Measurements from ENCODE around the gene KDM6B.

Gene KDM6B

GRCh38 chr17:7841915-7842379, 7.9 kb downstream of the KDM6B start (continued):
- TF ChIP-seq ZNF214 (tag by site-specific recombination; IDR thresholded peaks at IDR 0.05; ENCODE audit: borderline replicate concordance) (no peak), PRDM1 (tag by site-specific recombination; IDR thresholded peaks at IDR 0.05) (no peak), ZNF518A (tag by site-specific recombination; conservative IDR thresholded peaks at IDR 0.05; ENCODE audit: low read depth) (no peak), ZNF37A (tag by site-specific recombination; IDR thresholded peaks at IDR 0.05) (no peak), REST (tag by site-specific recombination; IDR thresholded peaks at IDR 0.05) (no peak), ZNF350 (tag by site-specific recombination; IDR thresholded peaks at IDR 0.05) (no peak), MZF1 (tag by site-specific recombination; IDR thresholded peaks at IDR 0.05; ENCODE audit: borderline replicate concordance) (no peak), ZNF548 (tag by site-specific recombination; IDR thresholded peaks at IDR 0.05) (no peak), ZSCAN16 (tag by site-specific recombination; IDR thresholded peaks at IDR 0.05) (no peak), ZNF211 (tag by site-specific recombination; IDR thresholded peaks at IDR 0.05; ENCODE audit: low read depth) (no peak), EGR2 (tag by site-specific recombination; IDR thresholded peaks at IDR 0.05; ENCODE audit: low read depth) (peak; percentile 26; the same call in 1 of the 2 replicates), ZNF16 (tag by site-specific recombination; IDR thresholded peaks at IDR 0.05; ENCODE audit: low read depth) (no peak), ZNF221 (tag by site-specific recombination; IDR thresholded peaks at IDR 0.05; ENCODE audit: borderline replicate concordance) (no peak), ZNF664 (tag by site-specific recombination; IDR thresholded peaks at IDR 0.05) (no peak), ZNF501 (tag by site-specific recombination; IDR thresholded peaks at IDR 0.05) (0 out of 2 replicates have a peak, but pooled peaks have one; percentile 8), ZNF426 (tag by site-specific recombination; IDR thresholded peaks at IDR 0.05) (no peak), BCL11A (tag by site-specific recombination; IDR thresholded peaks at IDR 0.05; ENCODE audit: low read depth) (no peak), ZFHX2 (tag by site-specific recombination; conservative IDR thresholded peaks at IDR 0.05) (peak; percentile 72), ZNF624 (tag by site-specific recombination; IDR thresholded peaks at IDR 0.05) (no peak), ZBTB44 (tag by site-specific recombination; IDR thresholded peaks at IDR 0.05) (no peak), HOXD13 (CRISPR knock-in tag; IDR thresholded peaks at IDR 0.05; ENCODE audit: borderline replicate concordance) (no peak), ZNF311 (tag by site-specific recombination; IDR thresholded peaks at IDR 0.05; ENCODE audit: borderline replicate concordance) (no peak), BCL6B (tag by site-specific recombination; IDR thresholded peaks at IDR 0.05) (no peak), MYNN (tag by site-specific recombination; IDR thresholded peaks at IDR 0.05; ENCODE audit: borderline replicate concordance) (no peak; the same call in 1 of the 2 replicates), ZNF555 (tag by site-specific recombination; conservative IDR thresholded peaks at IDR 0.05) (no peak), ZNF433 (tag by site-specific recombination; IDR thresholded peaks at IDR 0.05; ENCODE audit: low read depth) (no peak), ZNF132 (tag by site-specific recombination; IDR thresholded peaks at IDR 0.05; ENCODE audit: borderline replicate concordance) (no peak), ZNF837 (tag by site-specific recombination; IDR thresholded peaks at IDR 0.05) (no peak), ZNF561 (tag by site-specific recombination; IDR thresholded peaks at IDR 0.05; ENCODE audit: borderline replicate concordance) (0 out of 2 replicates have a peak, but pooled peaks have one; percentile 52)
